ENCODE results near the gene TBC1D12. TPM values are rescaled to one million over a fixed set of nuclear protein-coding genes. Genes with fewer than 3 reads are reported as not detected.

Gene TBC1D12
- total and polyA plus RNA-seq, 3 donors from 2014 or later = 19.4 to 23.1 (median 22.3) TPM

- Histone ChIP-seq H3K27me3 (no peaks in the 10 kb centered on the region), H3K4me3 (no peak overlapping the region), H3K27ac (no peak overlapping the region), H3K4me1 (no peaks in the 10 kb centered on the region), H3K36me3 (ENCODE audit: low read depth, missing control alignments) (peaks cover 4% of the 10 kb centered on the region), H3K9me3 (no peaks in the 10 kb centered on the region)
- DNase-seq = no peak
- TF ChIP-seq POLR2A (IDR thresholded peaks at IDR 0.05) = no peak
- TF ChIP-seq CTCF (IDR thresholded peaks at IDR 0.05) = no peak
- intact Hi-C loops (cut with DNase I; ENCODE audit: low total_unique reads) = no loop called here
- 45 to 56% methylated on average over 2 of the region's 2 CpGs for WGBS, 2 donors
These were observed 43.9 kb upstream of the TBC1D12 start for GRCh38 chr10:94358480-94358879.

DNA sequence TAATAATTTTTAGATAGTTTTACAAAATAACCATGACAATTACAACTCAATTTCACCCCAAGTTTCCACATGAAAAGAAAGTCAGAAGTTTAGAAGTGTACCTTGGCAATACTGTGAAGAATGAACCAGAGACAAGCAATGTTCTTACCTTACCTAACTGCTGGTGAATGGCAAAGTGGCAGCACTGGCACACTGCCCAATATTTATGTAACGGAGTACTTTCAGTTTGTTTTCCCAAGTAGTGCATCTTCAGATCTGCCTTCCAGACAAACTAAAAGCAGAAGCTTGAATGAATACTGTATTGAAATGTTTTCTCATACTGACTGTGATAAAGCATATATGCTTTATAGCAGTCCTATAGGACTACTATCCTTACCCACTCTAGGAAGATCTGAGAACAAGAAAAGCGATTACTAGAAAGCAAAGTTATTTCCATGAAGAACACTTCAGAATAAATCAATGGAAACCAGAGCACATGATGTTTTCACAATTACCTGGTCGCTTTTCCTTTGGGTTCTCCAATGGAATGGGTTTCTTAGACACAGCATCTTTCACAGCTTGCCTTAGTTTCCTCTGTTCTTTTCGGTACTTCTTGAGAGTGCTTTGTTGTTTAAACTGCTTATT lies 41.1 kb upstream of the TBC1D12 start:
- peak; percentile 30 for DNase-seq
- H3K4me3 ChIP-seq = no peak overlapping the region
- no peaks in the 10 kb centered on the region for H3K4me1 ChIP-seq
- H3K27ac ChIP-seq = no peak overlapping the region
- intact Hi-C loops (cut with DNase I; ENCODE audit: low total_unique reads) = no loop called here
- TF ChIP-seq CTCF (IDR thresholded peaks at IDR 0.05) (no peak), POLR2A (IDR thresholded peaks at IDR 0.05) (no peak)
- H3K9me3 ChIP-seq = no peaks in the 10 kb centered on the region
- peaks cover 3% of the 10 kb centered on the region for H3K36me3 ChIP-seq (ENCODE audit: low read depth, missing control alignments)
- 64% methylated on average over 4 of the region's 4 CpGs for WGBS, 2 donors
- H3K27me3 ChIP-seq = no peaks in the 10 kb centered on the region

DNA sequence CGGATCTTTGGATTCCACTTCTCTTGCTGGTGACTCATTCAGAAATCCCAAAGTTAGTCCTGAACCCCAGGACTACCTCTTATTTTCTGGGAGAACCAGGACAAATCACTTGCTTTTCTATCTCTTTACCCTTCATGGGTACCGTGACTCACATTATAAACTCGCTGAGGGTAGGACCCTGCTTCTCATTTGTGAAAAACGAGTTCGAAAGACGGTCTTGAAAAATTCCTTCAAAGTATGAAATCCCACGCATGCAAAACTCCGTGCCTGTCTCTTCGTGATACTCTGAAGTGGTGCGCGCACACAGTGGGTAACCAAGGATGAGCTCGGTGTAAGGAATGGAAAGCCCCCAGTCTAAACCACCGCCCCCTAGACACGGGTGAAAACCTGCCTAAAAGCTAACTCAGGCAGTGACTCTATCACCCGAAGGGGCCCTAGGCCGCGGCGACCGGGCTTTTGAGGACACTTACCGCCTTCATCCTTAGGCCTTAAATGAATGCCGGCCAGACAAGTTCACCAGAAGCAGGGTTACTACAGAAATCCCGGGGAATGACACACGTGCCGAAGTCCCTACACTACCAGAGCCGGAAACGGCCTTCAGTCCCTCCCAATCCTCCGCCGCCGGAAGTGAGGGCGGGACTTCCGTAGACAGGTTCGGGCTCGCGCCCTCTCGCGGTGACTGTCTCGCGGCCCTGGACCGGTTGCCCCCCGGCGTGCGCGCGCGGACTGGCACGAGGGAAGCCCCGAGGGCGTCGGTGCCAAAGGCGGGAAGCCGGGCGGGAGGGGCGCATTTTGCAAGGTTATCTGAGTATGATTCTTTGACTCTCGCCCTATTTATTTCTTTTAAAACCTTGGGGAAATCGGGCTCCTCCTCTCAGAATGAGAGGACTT lies 39.7 kb upstream of the TBC1D12 start, which contains the start of gene NOC3L:
TSS of gene NOC3L (minus strand) at position 580 of the 891 bp plus-strand sequence. CDS start at position 479, 101 bp downstream.
- Histone ChIP-seq H3K36me3 (ENCODE audit: low read depth, missing control alignments) (no peaks in the 10 kb centered on the region), H3K27me3 (no peaks in the 10 kb centered on the region), H3K9me3 (no peaks in the 10 kb centered on the region), H3K27ac (peak within 1 kb of the TSS; percentile 64 to 66), H3K4me3 (peak within 1 kb of the TSS; percentile 76 to 78), H3K4me1 (no peaks in the 10 kb centered on the region)
- 1% methylated on average over 14 to 50 of the region's 55 CpGs for WGBS, 2 donors
- TF ChIP-seq POLR2A (IDR thresholded peaks at IDR 0.05) (no peak), CTCF (IDR thresholded peaks at IDR 0.05) (peak in 2 of 3 experiments; percentile 69 to 87)
- intact Hi-C loops (cut with DNase I; ENCODE audit: low total_unique reads) = no loop called here
- peak; percentile 97 for DNase-seq

DNA sequence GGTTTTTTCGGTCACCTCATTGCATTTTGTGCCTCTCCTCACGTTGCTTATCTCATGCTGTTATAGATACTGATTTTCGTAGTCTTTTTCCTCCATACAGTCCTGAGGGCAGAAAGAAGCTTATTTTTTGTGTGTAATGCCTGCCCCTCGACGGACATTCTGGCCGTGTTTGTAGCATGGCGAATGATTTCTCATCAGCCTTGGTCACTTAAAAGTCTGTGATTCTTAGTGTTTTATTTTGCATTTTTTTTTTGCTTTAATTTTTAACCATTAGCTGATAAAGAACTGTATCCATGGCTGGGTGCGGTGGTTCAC lies 39.1 kb upstream of the TBC1D12 start:
- peak overlapping the region; percentile 64 to 66 for H3K27ac ChIP-seq

More for the DNA sequence above, 39.1 kb upstream of the TBC1D12 start:
- intact Hi-C loops (cut with DNase I; ENCODE audit: low total_unique reads) = no loop called here
- Histone ChIP-seq H3K4me1 (no peaks in the 10 kb centered on the region), H3K4me3 (peak overlapping the region; percentile 76 to 78), H3K9me3 (no peaks in the 10 kb centered on the region), H3K36me3 (ENCODE audit: low read depth, missing control alignments) (no peaks in the 10 kb centered on the region), H3K27me3 (no peaks in the 10 kb centered on the region)
- TF ChIP-seq CTCF (IDR thresholded peaks at IDR 0.05) = no peak
- no peak for DNase-seq
- 23 to 35% methylated on average over 8 of the region's 8 CpGs for WGBS, 2 donors

Measured in testis (tissue), 3 donors.